Measurements from ENCODE around the gene SFMBT2.
A peak's percentile ranks its signal among the peaks of the same experiment; 100 is the strongest.

SFMBT2 gene

GRCh38 chr10:7274293-7274692 is 136.5 kb downstream of the SFMBT2 start:
- Histone ChIP-seq H3K9ac (ENCODE audit: low read length) (no peak overlapping the region), H3K36me3 (ENCODE audit: control insufficient read depth, insufficient read depth, low read length, severe bottlenecking) (no peaks in the 10 kb centered on the region), H3K9me3 (ENCODE audit: control insufficient read depth, low read length) (no peaks in the 10 kb centered on the region), H3K27me3 (replicated peaks; ENCODE audit: control insufficient read depth, insufficient read depth, low read length) (peaks cover 3% of the 10 kb centered on the region), H3K4me1 (ENCODE audit: control insufficient read depth, insufficient read depth, low read length) (peaks cover 7% of the 10 kb centered on the region), H3K4me3 (ENCODE audit: low read length) (no peak overlapping the region)
- no peak for DNase-seq (ENCODE audit: low read depth)

DNA sequence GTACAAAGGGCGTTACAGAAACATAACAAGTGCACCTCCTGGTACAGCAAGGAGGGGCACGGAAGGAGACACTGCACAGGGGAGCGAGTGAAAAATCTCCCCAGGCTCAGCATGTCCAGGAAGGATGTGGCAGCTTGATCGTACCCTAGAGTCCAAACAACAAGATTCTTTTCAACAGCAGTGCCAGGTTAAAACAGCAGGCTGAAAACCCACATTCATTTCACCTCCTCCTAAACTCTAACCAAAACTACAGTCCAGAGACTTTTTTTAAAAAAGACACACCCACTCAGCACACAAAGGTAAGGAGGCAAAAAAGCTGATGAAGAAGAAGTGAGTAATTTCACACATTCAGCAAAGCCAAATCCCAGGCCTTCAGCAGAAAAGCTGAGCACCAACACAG is 138.8 kb downstream of the SFMBT2 start:
- peaks cover 3% of the 10 kb centered on the region for H3K27me3 ChIP-seq (replicated peaks; ENCODE audit: control insufficient read depth, insufficient read depth, low read length)
- H3K9ac ChIP-seq (ENCODE audit: low read length) = no peak overlapping the region
- H3K9me3 ChIP-seq (ENCODE audit: control insufficient read depth, low read length) = no peaks in the 10 kb centered on the region
- no peak for DNase-seq (ENCODE audit: low read depth)
- H3K4me1 ChIP-seq (ENCODE audit: control insufficient read depth, insufficient read depth, low read length) = peaks cover 11% of the 10 kb centered on the region
- H3K4me3 ChIP-seq (ENCODE audit: low read length) = no peak overlapping the region
- H3K36me3 ChIP-seq (ENCODE audit: control insufficient read depth, insufficient read depth, low read length, severe bottlenecking) = no peaks in the 10 kb centered on the region

DNA sequence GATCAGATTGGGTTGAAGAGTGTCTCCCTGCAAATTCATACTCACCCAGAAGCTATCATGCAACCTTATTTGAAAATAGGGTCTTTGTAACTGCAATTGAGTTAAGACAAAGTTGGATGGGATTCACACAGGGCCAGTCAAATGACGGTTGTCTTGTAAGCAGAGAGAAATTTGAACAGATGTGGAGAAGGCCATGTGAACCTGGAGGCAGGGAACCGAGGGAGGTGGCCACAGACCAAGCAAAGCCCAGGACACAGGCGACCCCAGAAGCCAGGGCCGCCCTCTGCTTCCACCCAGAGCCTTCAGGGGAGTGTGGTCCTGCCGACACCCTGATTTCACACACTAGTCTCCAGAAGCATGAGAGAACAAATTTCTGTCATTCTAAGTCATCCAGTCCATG is 140.8 kb downstream of the SFMBT2 start:
- no peak for DNase-seq (ENCODE audit: low read depth)
- peaks cover 11% of the 10 kb centered on the region for H3K4me1 ChIP-seq (ENCODE audit: control insufficient read depth, insufficient read depth, low read length)

DNA sequence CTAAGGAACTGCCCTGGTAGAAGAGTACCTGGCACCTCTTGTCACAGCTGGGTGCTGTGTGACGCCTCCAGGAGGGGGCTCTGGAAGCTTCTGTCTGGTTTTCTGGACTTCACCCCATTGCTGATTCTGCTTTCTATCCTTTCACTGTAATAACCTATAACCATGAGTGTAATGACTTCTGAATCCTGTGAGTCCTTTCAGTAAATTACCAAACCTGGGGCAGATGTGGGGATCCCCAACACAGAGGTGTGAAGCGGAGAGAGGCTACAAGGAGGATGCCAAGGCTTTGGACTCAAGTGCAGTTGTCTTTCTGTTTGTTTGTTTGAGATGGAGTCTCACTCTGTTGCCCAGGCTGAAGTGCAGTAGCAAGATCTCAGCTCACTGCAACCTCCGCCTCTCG is 143.7 kb downstream of the SFMBT2 start:
- no peak overlapping the region for H3K9ac ChIP-seq (ENCODE audit: low read length)

More for the DNA sequence above, 140.8 kb downstream of the SFMBT2 start:
- H3K9me3 ChIP-seq (ENCODE audit: control insufficient read depth, low read length) = no peaks in the 10 kb centered on the region
- no peaks in the 10 kb centered on the region for H3K36me3 ChIP-seq (ENCODE audit: control insufficient read depth, insufficient read depth, low read length, severe bottlenecking)
- H3K27me3 ChIP-seq (replicated peaks; ENCODE audit: control insufficient read depth, insufficient read depth, low read length) = peaks cover 3% of the 10 kb centered on the region
- H3K4me3 ChIP-seq (ENCODE audit: low read length) = peak overlapping the region; percentile 40
- no peak overlapping the region for H3K9ac ChIP-seq (ENCODE audit: low read length)

DNA sequence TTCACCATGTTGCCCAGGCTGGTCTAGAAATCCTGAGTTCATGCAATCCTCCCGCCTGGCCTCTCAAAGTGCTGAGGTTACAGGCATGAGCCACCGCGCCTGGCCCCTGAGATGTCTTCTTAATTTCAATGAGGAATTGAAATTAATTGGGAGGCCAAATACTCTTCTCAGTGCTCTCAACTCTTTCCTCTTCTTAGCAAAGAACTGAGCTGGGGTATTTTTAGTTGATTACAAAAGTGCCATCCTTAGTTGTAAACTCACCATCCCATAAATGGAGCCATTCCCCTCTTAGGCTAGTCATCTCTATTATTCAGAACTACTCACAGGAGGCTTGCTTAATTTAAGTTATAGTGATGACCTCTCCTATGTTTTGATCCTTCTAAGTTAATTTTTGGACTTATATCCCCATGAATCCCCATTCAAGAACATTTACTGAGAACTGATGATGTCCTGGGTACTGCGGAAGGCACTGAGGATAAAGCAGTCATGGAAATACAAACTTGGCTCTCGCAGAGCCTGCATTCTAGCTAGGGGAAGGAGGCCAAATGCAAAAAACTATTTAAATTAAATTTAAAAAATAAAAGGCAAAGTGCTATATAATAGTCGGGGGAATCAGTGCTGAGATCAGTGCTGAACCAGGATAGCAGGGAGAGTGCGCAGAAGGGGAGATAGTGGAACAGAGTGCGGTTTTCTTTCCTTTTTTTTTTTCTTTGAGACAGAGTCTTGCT is 145.3 kb downstream of the SFMBT2 start:
- Histone ChIP-seq H3K27me3 (replicated peaks; ENCODE audit: control insufficient read depth, insufficient read depth, low read length) (no peaks in the 10 kb centered on the region), H3K9me3 (ENCODE audit: control insufficient read depth, low read length) (no peaks in the 10 kb centered on the region), H3K36me3 (ENCODE audit: control insufficient read depth, insufficient read depth, low read length, severe bottlenecking) (no peaks in the 10 kb centered on the region), H3K4me3 (ENCODE audit: low read length) (no peak overlapping the region), H3K4me1 (ENCODE audit: control insufficient read depth, insufficient read depth, low read length) (peaks cover 22% of the 10 kb centered on the region), H3K9ac (ENCODE audit: low read length) (no peak overlapping the region)
- DNase-seq (ENCODE audit: low read depth) = no peak

More for the DNA sequence above, 143.7 kb downstream of the SFMBT2 start:
- no peaks in the 10 kb centered on the region for H3K9me3 ChIP-seq (ENCODE audit: control insufficient read depth, low read length)
- peaks cover 11% of the 10 kb centered on the region for H3K4me1 ChIP-seq (ENCODE audit: control insufficient read depth, insufficient read depth, low read length)
- DNase-seq (ENCODE audit: low read depth) = no peak
- H3K27me3 ChIP-seq (replicated peaks; ENCODE audit: control insufficient read depth, insufficient read depth, low read length) = no peaks in the 10 kb centered on the region
- no peaks in the 10 kb centered on the region for H3K36me3 ChIP-seq (ENCODE audit: control insufficient read depth, insufficient read depth, low read length, severe bottlenecking)
- no peak overlapping the region for H3K4me3 ChIP-seq (ENCODE audit: low read length)

DNA sequence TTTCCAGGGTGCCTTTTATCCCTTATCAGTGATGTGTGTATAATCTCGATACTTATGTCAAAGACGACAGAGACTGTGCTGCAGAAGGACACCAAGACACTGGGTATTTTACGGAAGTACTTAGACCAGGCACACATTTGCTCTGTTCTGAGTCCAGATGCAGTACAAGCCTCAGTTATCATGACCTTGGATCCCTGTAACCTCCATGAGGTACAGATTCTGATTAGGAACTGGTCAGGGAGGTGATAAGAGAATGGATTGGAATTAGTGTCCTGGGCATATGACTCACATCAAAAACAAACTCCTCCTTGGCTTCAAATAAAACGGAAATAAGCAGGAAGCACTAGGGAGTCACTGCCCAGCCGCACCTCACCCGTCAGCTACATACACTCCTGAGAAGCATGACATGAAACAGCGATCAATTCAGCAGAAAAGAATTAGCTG is 146.5 kb downstream of the SFMBT2 start:
- Histone ChIP-seq H3K36me3 (ENCODE audit: control insufficient read depth, insufficient read depth, low read length, severe bottlenecking) (no peaks in the 10 kb centered on the region), H3K4me1 (ENCODE audit: control insufficient read depth, insufficient read depth, low read length) (peaks cover 22% of the 10 kb centered on the region), H3K9me3 (ENCODE audit: control insufficient read depth, low read length) (no peaks in the 10 kb centered on the region), H3K9ac (ENCODE audit: low read length) (no peak overlapping the region), H3K4me3 (ENCODE audit: low read length) (no peak overlapping the region), H3K27me3 (replicated peaks; ENCODE audit: control insufficient read depth, insufficient read depth, low read length) (no peaks in the 10 kb centered on the region)
- DNase-seq (ENCODE audit: low read depth) = no peak

GRCh38 chr10:7263616-7264015 is 147.2 kb downstream of the SFMBT2 start:
- Histone ChIP-seq H3K4me3 (ENCODE audit: low read length) (no peak overlapping the region), H3K27me3 (replicated peaks; ENCODE audit: control insufficient read depth, insufficient read depth, low read length) (no peaks in the 10 kb centered on the region), H3K9ac (ENCODE audit: low read length) (no peak overlapping the region), H3K9me3 (ENCODE audit: control insufficient read depth, low read length) (no peaks in the 10 kb centered on the region), H3K36me3 (ENCODE audit: control insufficient read depth, insufficient read depth, low read length, severe bottlenecking) (no peaks in the 10 kb centered on the region), H3K4me1 (ENCODE audit: control insufficient read depth, insufficient read depth, low read length) (peaks cover 18% of the 10 kb centered on the region)
- no peak for DNase-seq (ENCODE audit: low read depth)

GRCh38 chr10:7261351-7261750 is 149.5 kb downstream of the SFMBT2 start:
- peaks cover 2% of the 10 kb centered on the region for H3K27me3 ChIP-seq (replicated peaks; ENCODE audit: control insufficient read depth, insufficient read depth, low read length)
- H3K4me1 ChIP-seq (ENCODE audit: control insufficient read depth, insufficient read depth, low read length) = peaks cover 18% of the 10 kb centered on the region
- no peak for DNase-seq (ENCODE audit: low read depth)
- no peaks in the 10 kb centered on the region for H3K9me3 ChIP-seq (ENCODE audit: control insufficient read depth, low read length)
- H3K9ac ChIP-seq (ENCODE audit: low read length) = no peak overlapping the region
- H3K4me3 ChIP-seq (ENCODE audit: low read length) = no peak overlapping the region
- H3K36me3 ChIP-seq (ENCODE audit: control insufficient read depth, insufficient read depth, low read length, severe bottlenecking) = no peaks in the 10 kb centered on the region

- peaks cover 4% of the 10 kb centered on the region for H3K27me3 ChIP-seq (replicated peaks; ENCODE audit: control insufficient read depth, insufficient read depth, low read length)
- DNase-seq (ENCODE audit: low read depth) = no peak
- no peaks in the 10 kb centered on the region for H3K9me3 ChIP-seq (ENCODE audit: control insufficient read depth, low read length)
- no peaks in the 10 kb centered on the region for H3K36me3 ChIP-seq (ENCODE audit: control insufficient read depth, insufficient read depth, low read length, severe bottlenecking)
- no peak overlapping the region for H3K9ac ChIP-seq (ENCODE audit: low read length)
- H3K4me3 ChIP-seq (ENCODE audit: low read length) = no peak overlapping the region
- peaks cover 18% of the 10 kb centered on the region for H3K4me1 ChIP-seq (ENCODE audit: control insufficient read depth, insufficient read depth, low read length)
Observed at GRCh38 chr10:7260912-7261311, 149.9 kb downstream of the SFMBT2 start.

DNA sequence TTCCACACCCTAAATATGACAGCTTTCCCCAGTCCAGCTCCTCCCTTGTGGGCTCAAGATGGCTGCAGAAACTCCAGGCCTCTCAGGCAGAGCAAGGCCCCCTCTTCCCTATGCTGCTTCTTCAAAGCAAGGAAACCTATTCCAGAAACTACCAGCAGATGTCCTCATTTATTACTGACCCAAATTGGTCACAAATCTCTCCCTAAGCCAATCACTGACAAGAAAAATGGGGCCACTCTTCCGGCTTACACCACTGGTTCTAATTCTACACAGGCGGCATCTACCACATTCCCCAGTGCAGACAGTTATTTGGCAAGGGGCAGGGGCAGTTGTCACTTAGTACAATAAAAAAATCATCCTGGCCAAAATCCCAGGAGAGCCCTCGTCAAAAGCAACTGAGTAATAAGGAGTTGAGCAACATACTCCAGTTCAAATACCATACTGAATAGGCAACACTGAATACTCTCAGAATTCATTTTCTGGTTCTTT is 150.4 kb downstream of the SFMBT2 start:
- DNase-seq (ENCODE audit: low read depth) = peak; percentile 18
- no peaks in the 10 kb centered on the region for H3K9me3 ChIP-seq (ENCODE audit: control insufficient read depth, low read length)
- peaks cover 18% of the 10 kb centered on the region for H3K4me1 ChIP-seq (ENCODE audit: control insufficient read depth, insufficient read depth, low read length)

GRCh38 chr10:7258948-7259523 is 151.8 kb downstream of the SFMBT2 start:
- Histone ChIP-seq H3K9ac (ENCODE audit: low read length) (no peak overlapping the region), H3K9me3 (ENCODE audit: control insufficient read depth, low read length) (no peaks in the 10 kb centered on the region), H3K4me1 (ENCODE audit: control insufficient read depth, insufficient read depth, low read length) (peaks cover 18% of the 10 kb centered on the region), H3K27me3 (replicated peaks; ENCODE audit: control insufficient read depth, insufficient read depth, low read length) (peaks cover 5% of the 10 kb centered on the region), H3K36me3 (ENCODE audit: control insufficient read depth, insufficient read depth, low read length, severe bottlenecking) (no peaks in the 10 kb centered on the region), H3K4me3 (ENCODE audit: low read length) (no peak overlapping the region)
- DNase-seq (ENCODE audit: low read depth) = no peak

More for the DNA sequence above, 150.4 kb downstream of the SFMBT2 start:
- peak overlapping the region; percentile 40 for H3K9ac ChIP-seq (ENCODE audit: low read length)
- no peak overlapping the region for H3K4me3 ChIP-seq (ENCODE audit: low read length)
- peaks cover 5% of the 10 kb centered on the region for H3K27me3 ChIP-seq (replicated peaks; ENCODE audit: control insufficient read depth, insufficient read depth, low read length)
- H3K36me3 ChIP-seq (ENCODE audit: control insufficient read depth, insufficient read depth, low read length, severe bottlenecking) = no peaks in the 10 kb centered on the region

All from adipocyte (in vitro differentiated cells).